H1 (cell line): ENCODE measurements around the gene DCHS1.

Experiments used
- CHD1 ChIP-seq: IDR thresholded peaks from 2 replicates; pipeline ENCODE4 v1.6.1; 2012; ENCODE audit warnings: low read depth, low read length, improper control_type of control experiment
- EP300 ChIP-seq, 2 experiments: IDR thresholded peaks; 1 replicate in 1 of 2; 2 replicates in 1 of 2; pipeline ENCODE4 v1.6.1; 2011 to 2012; ENCODE audit warnings: low read depth in 2 of 2, low read length in 2 of 2, mild to moderate bottlenecking in 2 of 2, borderline replicate concordance in 1 of 2, inconsistent platforms in 1 of 2, moderate library complexity in 1 of 2
- KDM5A ChIP-seq: fragments of 200-600 bp; IDR thresholded peaks from 2 replicates; pipeline ENCODE4 v1.7.1; 2012; ENCODE audit warnings: mild to moderate bottlenecking, low read length, inconsistent platforms, mixed read lengths
- SIN3A ChIP-seq, 2 experiments: IDR thresholded peaks in 1 of 2; conservative IDR thresholded peaks in 1 of 2; 2 replicates each; pipeline ENCODE4 v1.6.1; 2011 to 2012; ENCODE audit warnings: low read length in 2 of 2, improper control_type of control experiment in 1 of 2, low read depth in 1 of 2, mild to moderate bottlenecking in 1 of 2
- TBP ChIP-seq: IDR thresholded peaks from 2 replicates; pipeline ENCODE4 v1.6.1; 2011; ENCODE audit warnings: low read depth, low read length, improper control_type of control experiment
- ZNF274 ChIP-seq: IDR thresholded peaks from 2 replicates; pipeline ENCODE4 v1.7.0; 2012; ENCODE audit warnings: low read length, borderline replicate concordance; ENCODE audit errors: extremely low read depth
- TF ChIP-seq, protein P1 (sequence below), 3 experiments: IDR thresholded peaks; 1 replicate in 2 of 3; 2 replicates in 1 of 3; pipeline versions ENCODE4 v1.5.1 to v1.6.1; 2011; ENCODE audit warnings: low read length in 3 of 3, mild to moderate bottlenecking in 3 of 3, inconsistent platforms in 2 of 3, low read depth in 1 of 3, moderate library complexity in 1 of 3; ENCODE audit not compliant: insufficient read depth in 1 of 3; ENCODE audit errors: control extremely low read depth in 1 of 3
- TF ChIP-seq, protein P2 (sequence below): IDR thresholded peaks from 2 replicates; pipeline ENCODE4 v1.6.1; 2011; ENCODE audit warnings: low read depth, mild to moderate bottlenecking, low read length; ENCODE audit not compliant: insufficient read depth

DNA sequence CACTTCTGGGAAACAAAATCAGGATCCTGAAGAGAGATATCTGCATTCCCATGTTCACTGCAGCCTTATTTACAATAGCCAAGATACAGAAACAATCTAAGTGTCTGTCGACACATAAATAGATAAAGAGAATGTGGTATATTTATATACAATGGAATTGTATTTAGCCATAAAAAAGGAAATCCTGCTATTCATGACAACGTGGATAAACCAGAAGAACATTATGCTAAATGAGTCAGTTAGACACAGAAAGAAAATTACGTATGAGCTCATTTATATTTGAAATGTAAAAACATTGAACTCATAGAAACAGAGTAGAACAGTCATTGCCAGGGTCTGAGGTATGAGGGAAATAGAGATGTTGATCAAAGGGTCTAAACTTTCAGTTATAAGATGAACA lies 21.4 kb upstream of the DCHS1 start:
- TF ChIP-seq, protein P1, sequence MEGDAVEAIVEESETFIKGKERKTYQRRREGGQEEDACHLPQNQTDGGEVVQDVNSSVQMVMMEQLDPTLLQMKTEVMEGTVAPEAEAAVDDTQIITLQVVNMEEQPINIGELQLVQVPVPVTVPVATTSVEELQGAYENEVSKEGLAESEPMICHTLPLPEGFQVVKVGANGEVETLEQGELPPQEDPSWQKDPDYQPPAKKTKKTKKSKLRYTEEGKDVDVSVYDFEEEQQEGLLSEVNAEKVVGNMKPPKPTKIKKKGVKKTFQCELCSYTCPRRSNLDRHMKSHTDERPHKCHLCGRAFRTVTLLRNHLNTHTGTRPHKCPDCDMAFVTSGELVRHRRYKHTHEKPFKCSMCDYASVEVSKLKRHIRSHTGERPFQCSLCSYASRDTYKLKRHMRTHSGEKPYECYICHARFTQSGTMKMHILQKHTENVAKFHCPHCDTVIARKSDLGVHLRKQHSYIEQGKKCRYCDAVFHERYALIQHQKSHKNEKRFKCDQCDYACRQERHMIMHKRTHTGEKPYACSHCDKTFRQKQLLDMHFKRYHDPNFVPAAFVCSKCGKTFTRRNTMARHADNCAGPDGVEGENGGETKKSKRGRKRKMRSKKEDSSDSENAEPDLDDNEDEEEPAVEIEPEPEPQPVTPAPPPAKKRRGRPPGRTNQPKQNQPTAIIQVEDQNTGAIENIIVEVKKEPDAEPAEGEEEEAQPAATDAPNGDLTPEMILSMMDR (IDR thresholded peaks at IDR 0.05; ENCODE audit: control extremely low read depth in 1 of 3, insufficient read depth in 1 of 3, low read depth in 1 of 3, low read length in 3 of 3) = no peak
- no peak for TF ChIP-seq EP300 (IDR thresholded peaks at IDR 0.05; ENCODE audit: borderline replicate concordance in 1 of 2, low read depth in 2 of 2, low read length in 2 of 2)
- TF ChIP-seq ZNF274 = no peak
- no peak for TF ChIP-seq KDM5A
- no peak for TF ChIP-seq CHD1
- no peak for TF ChIP-seq SIN3A (conservative IDR thresholded peaks at IDR 0.05 in 1 of 2, IDR thresholded peaks at IDR 0.05 in 1 of 2; ENCODE audit: low read depth in 1 of 2, low read length in 2 of 2)
- TF ChIP-seq, protein P2, sequence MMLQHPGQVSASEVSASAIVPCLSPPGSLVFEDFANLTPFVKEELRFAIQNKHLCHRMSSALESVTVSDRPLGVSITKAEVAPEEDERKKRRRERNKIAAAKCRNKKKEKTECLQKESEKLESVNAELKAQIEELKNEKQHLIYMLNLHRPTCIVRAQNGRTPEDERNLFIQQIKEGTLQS = no peak
- no peak for TF ChIP-seq TBP
